Measurements from ENCODE around the gene BLMH.
"Not testable (repeated sequence)": the region's sequence is repeated elsewhere in the genome, so short reads cannot be mapped to it uniquely, and the experiment has no call there.

The BLMH gene

GRCh38 chr17:30234296-30234695, 57.4 kb downstream of the BLMH start:
- peaks cover 18% of the 10 kb centered on the region for H3K4me1 Mint-ChIP-seq (ENCODE audit: low read depth)
- no peak overlapping the region for H3K27ac Mint-ChIP-seq
- no peak overlapping the region for H3K4me3 Mint-ChIP-seq
- no peaks in the 10 kb centered on the region for H3K9me3 Mint-ChIP-seq (ENCODE audit: low read depth)
- no peaks in the 10 kb centered on the region for H3K36me3 Mint-ChIP-seq
- H3K27me3 Mint-ChIP-seq: peaks cover 29% of the 10 kb centered on the region

DNA sequence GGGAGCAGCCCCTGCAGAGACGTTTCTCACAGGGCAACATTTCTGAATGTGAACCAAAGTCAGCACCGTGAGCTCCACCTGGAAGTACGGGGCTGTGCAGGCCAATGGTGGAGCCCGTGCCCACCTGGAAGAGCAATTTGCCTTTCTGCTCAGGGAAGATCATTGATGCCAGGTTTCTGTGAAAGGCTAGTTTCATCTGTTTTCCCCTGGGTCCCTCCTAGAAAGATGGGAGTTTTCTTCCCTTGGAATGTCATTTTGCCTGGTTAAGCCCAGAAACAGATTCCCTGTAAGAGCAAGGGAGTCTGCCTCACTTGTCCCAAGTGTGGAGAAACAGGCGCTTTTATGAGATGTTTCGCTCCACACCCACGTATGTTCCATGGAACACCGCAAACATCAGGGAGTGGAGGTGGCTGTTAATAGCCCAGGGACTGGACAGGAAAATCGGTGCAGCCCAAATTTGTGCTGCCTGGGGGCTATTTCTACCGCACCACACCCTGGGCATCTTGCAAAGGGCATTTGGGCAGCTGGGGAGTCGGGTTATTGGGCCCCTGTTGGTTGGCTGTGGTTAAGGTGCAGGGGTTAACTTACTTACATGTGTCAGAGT, 58.8 kb downstream of the BLMH start:
- no peaks in the 10 kb centered on the region for H3K36me3 Mint-ChIP-seq

GRCh38 chr17:30232015-30232823, 59.5 kb downstream of the BLMH start:
- no peak overlapping the region for H3K27ac Mint-ChIP-seq
- no peaks in the 10 kb centered on the region for H3K36me3 Mint-ChIP-seq
- H3K4me1 Mint-ChIP-seq (ENCODE audit: low read depth): peaks cover 14% of the 10 kb centered on the region
- no peaks in the 10 kb centered on the region for H3K9me3 Mint-ChIP-seq (ENCODE audit: low read depth)
- H3K27me3 Mint-ChIP-seq: peaks cover 26% of the 10 kb centered on the region
- no peak overlapping the region for H3K4me3 Mint-ChIP-seq

More for the DNA sequence above, 58.8 kb downstream of the BLMH start:
- Mint-ChIP-seq H3K4me1 (ENCODE audit: low read depth) (peaks cover 16% of the 10 kb centered on the region), H3K27ac (no peak overlapping the region), H3K27me3 (peaks cover 26% of the 10 kb centered on the region), H3K4me3 (no peak overlapping the region), H3K9me3 (ENCODE audit: low read depth) (no peaks in the 10 kb centered on the region)

- no peak overlapping the region for H3K4me3 Mint-ChIP-seq
- peaks cover 23% of the 10 kb centered on the region for H3K27me3 Mint-ChIP-seq
- H3K4me1 Mint-ChIP-seq (ENCODE audit: low read depth): peaks cover 6% of the 10 kb centered on the region
- no peaks in the 10 kb centered on the region for H3K36me3 Mint-ChIP-seq
- H3K9me3 Mint-ChIP-seq (ENCODE audit: low read depth): no peaks in the 10 kb centered on the region
- H3K27ac Mint-ChIP-seq: no peak overlapping the region
Measured at GRCh38 chr17:30230596-30231125, 61.1 kb downstream of the BLMH start.

- not testable (repeated sequence) for H3K4me1 Mint-ChIP-seq (ENCODE audit: low read depth); H3K4me3 Mint-ChIP-seq; H3K9me3 Mint-ChIP-seq (ENCODE audit: low read depth); H3K27ac Mint-ChIP-seq; H3K36me3 Mint-ChIP-seq
- H3K27me3 Mint-ChIP-seq: peaks cover 22% of the 10 kb centered on the region
Measured at GRCh38 chr17:30230009-30230408, 61.7 kb downstream of the BLMH start.

- no peaks in the 10 kb centered on the region for H3K9me3 Mint-ChIP-seq (ENCODE audit: low read depth)
- H3K4me3 Mint-ChIP-seq: no peak overlapping the region
- H3K4me1 Mint-ChIP-seq (ENCODE audit: low read depth): no peaks in the 10 kb centered on the region
- H3K27ac Mint-ChIP-seq: no peak overlapping the region
- H3K27me3 Mint-ChIP-seq: peaks cover 16% of the 10 kb centered on the region
- no peaks in the 10 kb centered on the region for H3K36me3 Mint-ChIP-seq
Measured at GRCh38 chr17:30229012-30229411, 62.7 kb downstream of the BLMH start.

GRCh38 chr17:30228011-30228410, 63.7 kb downstream of the BLMH start:
- Mint-ChIP-seq H3K27ac (no peak overlapping the region), H3K27me3 (peaks cover 9% of the 10 kb centered on the region), H3K4me1 (ENCODE audit: low read depth) (no peaks in the 10 kb centered on the region)

GRCh38 chr17:30226878-30227277, 64.9 kb downstream of the BLMH start:
- Mint-ChIP-seq H3K4me3 (no peak overlapping the region), H3K27me3 (peaks cover 2% of the 10 kb centered on the region), H3K9me3 (ENCODE audit: low read depth) (no peaks in the 10 kb centered on the region), H3K36me3 (no peaks in the 10 kb centered on the region), H3K27ac (no peak overlapping the region), H3K4me1 (ENCODE audit: low read depth) (no peaks in the 10 kb centered on the region)

More at GRCh38 chr17:30228011-30228410, 63.7 kb downstream of the BLMH start:
- Mint-ChIP-seq H3K9me3 (ENCODE audit: low read depth) (no peaks in the 10 kb centered on the region), H3K36me3 (no peaks in the 10 kb centered on the region), H3K4me3 (no peak overlapping the region)

- H3K4me1 Mint-ChIP-seq (ENCODE audit: low read depth): no peaks in the 10 kb centered on the region
- no peaks in the 10 kb centered on the region for H3K9me3 Mint-ChIP-seq (ENCODE audit: low read depth)
- no peak overlapping the region for H3K27ac Mint-ChIP-seq
- no peaks in the 10 kb centered on the region for H3K36me3 Mint-ChIP-seq
- H3K27me3 Mint-ChIP-seq: peaks cover 2% of the 10 kb centered on the region
- no peak overlapping the region for H3K4me3 Mint-ChIP-seq
Measured at GRCh38 chr17:30225919-30226553, 65.7 kb downstream of the BLMH start.

- Mint-ChIP-seq H3K27me3 (no peaks in the 10 kb centered on the region), H3K4me1 (ENCODE audit: low read depth) (no peaks in the 10 kb centered on the region), H3K36me3 (no peaks in the 10 kb centered on the region), H3K27ac (no peak overlapping the region), H3K9me3 (ENCODE audit: low read depth) (no peaks in the 10 kb centered on the region), H3K4me3 (no peak overlapping the region)
Measured at GRCh38 chr17:30225112-30225511, 66.6 kb downstream of the BLMH start.

DNA sequence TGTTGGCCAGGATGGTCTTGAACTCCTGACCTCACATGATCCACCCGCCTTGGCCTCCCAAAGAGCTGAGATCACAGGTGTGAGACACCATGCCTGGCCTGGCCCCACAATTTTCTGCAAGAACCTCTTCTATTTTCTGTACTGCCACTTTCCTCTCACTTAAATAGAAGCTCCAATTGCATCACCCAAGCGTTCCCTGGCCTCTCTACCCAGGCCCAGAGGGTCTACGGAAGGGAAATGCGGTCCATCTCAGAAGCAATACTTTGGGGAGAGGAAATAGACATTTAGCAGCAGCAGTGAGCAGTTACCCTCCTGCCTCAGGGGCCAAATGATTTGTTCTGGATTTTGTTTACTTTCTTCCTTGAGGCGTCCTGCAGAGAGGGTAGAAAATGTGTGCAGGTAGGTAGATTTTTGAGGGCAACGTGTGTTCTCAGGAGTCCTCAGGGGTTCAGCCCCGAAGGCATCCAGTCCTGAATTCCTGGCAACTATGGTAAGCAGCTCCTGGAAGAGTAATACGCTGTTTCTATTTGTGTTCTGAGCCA, 67.3 kb downstream of the BLMH start:
- no peaks in the 10 kb centered on the region for H3K27me3 Mint-ChIP-seq
- no peak overlapping the region for H3K27ac Mint-ChIP-seq
- no peaks in the 10 kb centered on the region for H3K9me3 Mint-ChIP-seq (ENCODE audit: low read depth)
- H3K4me3 Mint-ChIP-seq: no peak overlapping the region
- no peaks in the 10 kb centered on the region for H3K36me3 Mint-ChIP-seq
- H3K4me1 Mint-ChIP-seq (ENCODE audit: low read depth): no peaks in the 10 kb centered on the region

DNA sequence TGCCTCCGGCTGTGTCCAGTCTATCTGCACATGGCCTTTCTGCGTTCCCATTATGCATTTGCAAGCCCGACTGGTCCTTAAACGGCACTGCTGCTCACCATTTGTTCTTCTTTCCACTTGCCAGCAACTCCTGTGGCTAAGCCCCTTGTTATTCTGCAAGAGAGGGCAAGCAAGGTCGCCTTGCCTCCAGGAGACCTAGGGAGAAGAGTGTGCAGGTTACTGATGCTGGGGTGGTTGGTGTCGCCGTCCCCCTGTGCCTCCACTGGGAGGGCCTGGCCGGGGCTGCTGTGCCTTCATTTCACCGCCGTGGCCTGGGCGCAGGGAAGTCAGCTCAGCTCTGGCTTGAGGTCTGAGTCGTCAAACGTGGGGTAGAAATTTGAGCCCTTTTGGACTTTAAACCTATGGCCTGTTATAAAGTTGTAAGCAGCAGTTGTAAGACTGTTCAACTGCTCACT, 69.0 kb downstream of the BLMH start:
- no peaks in the 10 kb centered on the region for H3K36me3 Mint-ChIP-seq
- no peaks in the 10 kb centered on the region for H3K4me1 Mint-ChIP-seq (ENCODE audit: low read depth)

DNA sequence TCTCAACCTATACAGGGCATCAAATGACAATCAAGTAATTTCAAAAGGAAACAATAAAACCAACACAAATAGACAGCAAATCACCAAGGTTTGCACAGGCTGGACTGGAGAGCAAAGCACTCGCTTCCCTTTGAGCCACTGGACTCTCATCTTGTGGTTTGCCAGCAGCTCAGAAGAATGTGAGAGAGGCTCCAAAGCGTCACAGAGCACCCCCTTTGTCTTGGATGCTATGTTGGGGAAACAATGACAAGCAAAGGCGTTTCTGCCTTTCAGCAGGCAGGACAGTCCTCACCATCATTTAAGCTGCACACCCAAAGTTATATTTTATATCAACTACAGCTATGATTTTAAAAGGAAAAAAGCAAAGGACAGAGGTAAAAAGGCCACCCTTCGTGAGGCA, 69.5 kb downstream of the BLMH start:
- H3K9me3 Mint-ChIP-seq (ENCODE audit: low read depth): no peaks in the 10 kb centered on the region
- H3K27ac Mint-ChIP-seq: no peak overlapping the region
- H3K4me1 Mint-ChIP-seq (ENCODE audit: low read depth): no peaks in the 10 kb centered on the region
- H3K36me3 Mint-ChIP-seq: no peaks in the 10 kb centered on the region
- H3K27me3 Mint-ChIP-seq: no peaks in the 10 kb centered on the region
- H3K4me3 Mint-ChIP-seq: no peak overlapping the region

More for the DNA sequence above, 69.0 kb downstream of the BLMH start:
- H3K27me3 Mint-ChIP-seq: no peaks in the 10 kb centered on the region
- H3K9me3 Mint-ChIP-seq (ENCODE audit: low read depth): no peaks in the 10 kb centered on the region
- H3K27ac Mint-ChIP-seq: no peak overlapping the region
- no peak overlapping the region for H3K4me3 Mint-ChIP-seq

GRCh38 chr17:30221346-30221745, 70.4 kb downstream of the BLMH start:
- H3K36me3 Mint-ChIP-seq: no peaks in the 10 kb centered on the region
- no peaks in the 10 kb centered on the region for H3K9me3 Mint-ChIP-seq (ENCODE audit: low read depth)
- no peak overlapping the region for H3K27ac Mint-ChIP-seq
- H3K4me3 Mint-ChIP-seq: no peak overlapping the region
- no peaks in the 10 kb centered on the region for H3K4me1 Mint-ChIP-seq (ENCODE audit: low read depth)
- H3K27me3 Mint-ChIP-seq: no peaks in the 10 kb centered on the region

- H3K4me1 Mint-ChIP-seq (ENCODE audit: low read depth): no peaks in the 10 kb centered on the region
- H3K36me3 Mint-ChIP-seq: no peaks in the 10 kb centered on the region
- no peak overlapping the region for H3K27ac Mint-ChIP-seq
- H3K9me3 Mint-ChIP-seq (ENCODE audit: low read depth): no peaks in the 10 kb centered on the region
- H3K27me3 Mint-ChIP-seq: no peaks in the 10 kb centered on the region
- H3K4me3 Mint-ChIP-seq: no peak overlapping the region
Measured at GRCh38 chr17:30220414-30220813, 71.3 kb downstream of the BLMH start.

All from activated naive CD8-positive, alpha-beta T cell (primary cell).